HCT116 (cell line): ENCODE measurements around the gene RNF4.

Experiments
- CEBPB ChIP-seq: IDR thresholded peaks from 2 replicates; pipeline ENCODE4 v1.6.1; 2012; ENCODE audit warnings: low read depth
- CTCF ChIP-seq, 3 experiments: fragments of 200-600 bp in 1 of 3; sonication (generic) in 1 of 3; IDR thresholded peaks in 2 of 3; conservative IDR thresholded peaks in 1 of 3; 2 replicates each; pipeline ENCODE4 v1.5.1; 2012 to 2017; ENCODE audit warnings: low read depth in 2 of 3, low read length in 2 of 3, antibody characterized with exemption in 1 of 3, borderline replicate concordance in 1 of 3, control low read depth in 1 of 3, mild to moderate bottlenecking in 1 of 3, mixed read lengths in 1 of 3, mixed run types in 1 of 3, moderate library complexity in 1 of 3; ENCODE audit not compliant: insufficient read depth in 1 of 3
- EZH2phosphoT487 ChIP-seq: fragments of 200-600 bp; IDR thresholded peaks from 2 replicates; pipeline ENCODE4 v1.6.1; 2018; ENCODE audit warnings: antibody characterized with exemption, borderline replicate concordance
- FOSL1 ChIP-seq: IDR thresholded peaks from 2 replicates; pipeline ENCODE4 v1.6.1; 2012; ENCODE audit warnings: low read depth
- POLR2A ChIP-seq: IDR thresholded peaks from 2 replicates; pipeline ENCODE4 v1.7.0; 2011; ENCODE audit warnings: borderline replicate concordance; ENCODE audit not compliant: insufficient read depth, insufficient read length; ENCODE audit errors: extremely low read depth
- REST ChIP-seq: IDR thresholded peaks from 2 replicates; pipeline ENCODE4 v1.6.1; 2012; ENCODE audit warnings: low read depth
- YY1 ChIP-seq: IDR thresholded peaks from 2 replicates; pipeline ENCODE4 v1.6.1; 2011; ENCODE audit warnings: low read length, low read depth, moderate library complexity, mild to moderate bottlenecking; ENCODE audit not compliant: insufficient replicate concordance; ENCODE audit errors: extremely low read depth

- TF ChIP-seq FOSL1 (no peak), CTCF (IDR thresholded peaks at IDR 0.05 in 2 of 3, conservative IDR thresholded peaks at IDR 0.05 in 1 of 3; ENCODE audit: borderline replicate concordance in 1 of 3, insufficient read depth in 1 of 3, low read depth in 2 of 3, low read length in 2 of 3) (no peak), POLR2A (no peak), REST (no peak), EZH2phosphoT487 (no peak), YY1 (no peak), CEBPB (no peak)
Observed at GRCh38 chr4:2459589-2460349, 9.1 kb upstream of the RNF4 start.
